ENCODE measurements around the gene HIGD2B.
"Not testable (repeated sequence)": the region's sequence is repeated elsewhere in the genome, so short reads cannot be mapped to it uniquely, and the experiment has no call there.

HIGD2B gene

GRCh38 chr15:72685925-72686794 is at the start of gene HIGD2B, which contains the start of gene BBS4:
Gene HIGD2B (minus strand): TSS chr15:72686182. CDS start chr15:72676374, 9,808 bp downstream.
Gene BBS4 (plus strand): TSS chr15:72686207. CDS start chr15:72686228, 21 bp downstream.
- FAIRE-seq (peak; percentile 93), DNase-seq (ENCODE audit: insufficient read length, low spot score) (peak; percentile 78)

GRCh38 chr15:72735111-72735510 is 49.1 kb upstream of the HIGD2B start:
- no peak for FAIRE-seq
- no peak for DNase-seq (ENCODE audit: insufficient read length, low spot score)

- no peak for FAIRE-seq
Observed at GRCh38 chr15:72733941-72734738, 48.2 kb upstream of the HIGD2B start.

GRCh38 chr15:72732516-72732915 is 46.5 kb upstream of the HIGD2B start:
- FAIRE-seq (no peak), DNase-seq (ENCODE audit: insufficient read length, low spot score) (no peak)

More at GRCh38 chr15:72733941-72734738, 48.2 kb upstream of the HIGD2B start:
- DNase-seq (ENCODE audit: insufficient read length, low spot score): no peak

- FAIRE-seq: no peak
- DNase-seq (ENCODE audit: insufficient read length, low spot score): no peak
Observed at GRCh38 chr15:72732086-72732485, 46.1 kb upstream of the HIGD2B start.

GRCh38 chr15:72728821-72729220 is 42.8 kb upstream of the HIGD2B start:
- FAIRE-seq (no peak), DNase-seq (ENCODE audit: insufficient read length, low spot score) (no peak)

GRCh38 chr15:72728249-72728648 is 42.3 kb upstream of the HIGD2B start:
- not testable (repeated sequence) for FAIRE-seq; DNase-seq (ENCODE audit: insufficient read length, low spot score)

- DNase-seq (ENCODE audit: insufficient read length, low spot score) (no peak), FAIRE-seq (peak; percentile 37)
Observed at GRCh38 chr15:72727154-72727553, 41.2 kb upstream of the HIGD2B start.

GRCh38 chr15:72725851-72726250 is 39.9 kb upstream of the HIGD2B start:
- FAIRE-seq; DNase-seq (ENCODE audit: insufficient read length, low spot score): not testable (repeated sequence)

- DNase-seq (ENCODE audit: insufficient read length, low spot score): no peak
- no peak for FAIRE-seq
Observed at GRCh38 chr15:72725446-72725845, 39.5 kb upstream of the HIGD2B start.

- DNase-seq (ENCODE audit: insufficient read length, low spot score) (no peak), FAIRE-seq (no peak)
Observed at GRCh38 chr15:72724028-72724427, 38.0 kb upstream of the HIGD2B start.

- FAIRE-seq (peak; percentile 92), DNase-seq (ENCODE audit: insufficient read length, low spot score) (peak; percentile 29)
Observed at GRCh38 chr15:72722071-72722696, 36.2 kb upstream of the HIGD2B start.

GRCh38 chr15:72708551-72709303 is 22.7 kb upstream of the HIGD2B start:
- DNase-seq (ENCODE audit: insufficient read length, low spot score); FAIRE-seq: not testable (repeated sequence)

- DNase-seq (ENCODE audit: insufficient read length, low spot score) (no peak), FAIRE-seq (no peak)
Observed at GRCh38 chr15:72706266-72706665, 20.3 kb upstream of the HIGD2B start.

- no peak for DNase-seq (ENCODE audit: insufficient read length, low spot score)
- FAIRE-seq: no peak
Observed at GRCh38 chr15:72700076-72700475, 14.1 kb upstream of the HIGD2B start.

- FAIRE-seq: no peak
- no peak for DNase-seq (ENCODE audit: insufficient read length, low spot score)
Observed at GRCh38 chr15:72698938-72699337, 13.0 kb upstream of the HIGD2B start.

- FAIRE-seq (no peak), DNase-seq (ENCODE audit: insufficient read length, low spot score) (no peak)
Observed at GRCh38 chr15:72690938-72691337, 5.0 kb upstream of the HIGD2B start.

GRCh38 chr15:72688697-72689096 is 2.7 kb upstream of the HIGD2B start:
- no peak for DNase-seq (ENCODE audit: insufficient read length, low spot score)
- no peak for FAIRE-seq

- FAIRE-seq (peak; percentile 44), DNase-seq (ENCODE audit: insufficient read length, low spot score) (no peak)
Observed at GRCh38 chr15:72685301-72685924, 569 bp downstream of the HIGD2B start.

- FAIRE-seq (no peak), DNase-seq (ENCODE audit: insufficient read length, low spot score) (no peak)
Observed at GRCh38 chr15:72682772-72683171, 3.2 kb downstream of the HIGD2B start.

Measured in GM19239 (cell line).